LNCaP clone FGC (cell line): ENCODE results near the gene ATXN10.
"Not testable (repeated sequence)": the region's sequence is repeated elsewhere in the genome, so short reads cannot be mapped to it uniquely, and the experiment has no call there.

ENCODE experiments used
- DNase-seq: peaks from one replicate; pipeline ENCODE4 v3.0.0-alpha.2; 2011; ENCODE audit warnings: low read depth
- H3K4me3 ChIP-seq: 2 replicates; pipeline ENCODE4 v1.5.1; 2011; ENCODE audit warnings: mild to moderate bottlenecking, low read depth, low read length, control low read depth
- TF ChIP-seq, protein P1 (sequence below): IDR thresholded peaks from 2 replicates; pipeline ENCODE4 v1.5.1; 2012; ENCODE audit warnings: mild to moderate bottlenecking; ENCODE audit not compliant: control insufficient read depth, insufficient read depth; ENCODE audit errors: extremely low read depth

The ATXN10 gene

GRCh38 chr22:45707605-45708004 lies 36.0 kb downstream of the ATXN10 start:
- TF ChIP-seq, protein P1, sequence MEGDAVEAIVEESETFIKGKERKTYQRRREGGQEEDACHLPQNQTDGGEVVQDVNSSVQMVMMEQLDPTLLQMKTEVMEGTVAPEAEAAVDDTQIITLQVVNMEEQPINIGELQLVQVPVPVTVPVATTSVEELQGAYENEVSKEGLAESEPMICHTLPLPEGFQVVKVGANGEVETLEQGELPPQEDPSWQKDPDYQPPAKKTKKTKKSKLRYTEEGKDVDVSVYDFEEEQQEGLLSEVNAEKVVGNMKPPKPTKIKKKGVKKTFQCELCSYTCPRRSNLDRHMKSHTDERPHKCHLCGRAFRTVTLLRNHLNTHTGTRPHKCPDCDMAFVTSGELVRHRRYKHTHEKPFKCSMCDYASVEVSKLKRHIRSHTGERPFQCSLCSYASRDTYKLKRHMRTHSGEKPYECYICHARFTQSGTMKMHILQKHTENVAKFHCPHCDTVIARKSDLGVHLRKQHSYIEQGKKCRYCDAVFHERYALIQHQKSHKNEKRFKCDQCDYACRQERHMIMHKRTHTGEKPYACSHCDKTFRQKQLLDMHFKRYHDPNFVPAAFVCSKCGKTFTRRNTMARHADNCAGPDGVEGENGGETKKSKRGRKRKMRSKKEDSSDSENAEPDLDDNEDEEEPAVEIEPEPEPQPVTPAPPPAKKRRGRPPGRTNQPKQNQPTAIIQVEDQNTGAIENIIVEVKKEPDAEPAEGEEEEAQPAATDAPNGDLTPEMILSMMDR: no peak
- DNase-seq: no peak
- no peak overlapping the region for H3K4me3 ChIP-seq

DNA sequence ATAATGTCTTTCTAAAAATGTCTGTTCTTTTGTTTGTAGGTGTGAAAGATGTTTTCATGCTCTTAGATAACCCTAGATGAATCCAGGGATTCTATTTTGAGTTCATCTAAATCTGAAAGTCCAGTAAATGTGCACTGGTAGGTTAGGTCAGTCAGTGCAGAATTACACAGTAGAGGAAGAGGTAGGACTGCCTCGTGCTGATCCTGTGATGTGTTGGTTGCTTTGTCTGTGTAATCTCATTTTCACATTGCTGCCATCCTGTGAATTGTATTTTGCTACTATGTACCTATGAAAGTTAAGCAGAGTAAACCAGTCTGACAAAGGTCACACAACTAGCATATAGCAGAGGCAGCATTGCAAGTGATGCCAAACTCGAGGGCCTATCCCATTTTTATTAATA lies 36.5 kb downstream of the ATXN10 start:
- DNase-seq: no peak
- TF ChIP-seq, protein P1: no peak
- H3K4me3 ChIP-seq: no peak overlapping the region

GRCh38 chr22:45709060-45709739 lies 37.6 kb downstream of the ATXN10 start:
- no peak for DNase-seq
- TF ChIP-seq, protein P1: no peak
- H3K4me3 ChIP-seq: no peak overlapping the region

- DNase-seq: no peak
- H3K4me3 ChIP-seq: no peak overlapping the region
- TF ChIP-seq, protein P1: no peak
Measured at GRCh38 chr22:45709866-45710265, 38.2 kb downstream of the ATXN10 start.

DNA sequence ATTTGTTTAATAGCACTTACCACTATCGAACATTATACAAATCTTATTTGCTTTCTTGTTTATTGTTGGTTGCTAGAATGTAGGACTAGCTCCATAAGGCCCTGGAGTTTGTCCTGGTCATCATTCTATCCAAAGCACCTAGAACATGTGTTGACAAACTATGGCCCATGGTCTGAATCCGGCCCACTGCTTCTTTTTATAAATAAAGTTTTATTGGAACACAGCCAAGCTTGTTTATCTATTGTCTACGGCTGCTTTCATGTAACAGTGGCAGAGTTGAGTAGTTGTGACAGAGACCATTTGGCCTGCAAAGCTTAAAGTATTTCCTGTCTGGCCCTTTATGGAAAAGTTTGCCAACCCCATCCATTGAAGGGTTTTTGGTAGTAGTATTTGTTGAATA lies 38.8 kb downstream of the ATXN10 start:
- no peak overlapping the region for H3K4me3 ChIP-seq
- no peak for DNase-seq
- TF ChIP-seq, protein P1: no peak

DNA sequence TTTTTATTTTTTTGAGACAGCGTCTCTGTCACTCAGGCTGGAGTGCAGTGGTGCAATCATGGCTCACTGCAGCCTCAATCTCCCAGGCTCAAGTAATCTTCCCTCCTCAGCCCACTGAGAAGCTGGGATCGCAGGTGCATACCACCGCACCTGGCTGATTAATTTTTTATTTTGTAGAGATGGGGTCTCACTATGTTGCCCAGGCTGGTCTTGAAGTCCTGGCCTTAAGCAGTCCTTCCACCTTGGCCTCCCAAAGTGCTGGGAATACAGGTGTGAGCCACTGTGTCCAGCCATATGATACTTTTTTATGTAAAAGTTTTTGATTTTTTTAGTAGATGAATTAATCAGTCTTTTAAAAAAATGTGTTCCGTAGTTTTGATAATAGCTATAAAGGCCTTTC lies 42.8 kb downstream of the ATXN10 start:
- not testable (repeated sequence) for DNase-seq, H3K4me3 ChIP-seq

DNA sequence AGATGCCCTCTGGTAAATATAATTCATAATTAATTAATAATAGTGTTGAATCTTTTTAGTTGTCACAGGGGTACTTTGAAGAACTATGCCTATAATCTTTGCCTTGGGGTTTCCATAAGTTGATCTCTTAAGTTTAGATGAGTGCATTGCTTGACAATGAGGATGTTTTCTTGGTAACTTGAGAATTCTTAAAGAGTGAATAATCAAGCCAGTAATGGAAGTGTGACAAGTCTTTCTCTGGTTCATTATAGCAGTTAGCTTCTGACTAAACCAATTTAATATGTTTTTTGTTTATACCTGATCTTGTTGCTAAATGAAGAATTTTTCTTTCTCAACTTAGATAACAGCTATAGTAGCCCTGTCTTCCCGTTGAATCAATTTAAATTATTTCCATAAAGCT lies 46.2 kb downstream of the ATXN10 start:
- no peak for DNase-seq
- TF ChIP-seq, protein P1: no peak
- no peak overlapping the region for H3K4me3 ChIP-seq

DNA sequence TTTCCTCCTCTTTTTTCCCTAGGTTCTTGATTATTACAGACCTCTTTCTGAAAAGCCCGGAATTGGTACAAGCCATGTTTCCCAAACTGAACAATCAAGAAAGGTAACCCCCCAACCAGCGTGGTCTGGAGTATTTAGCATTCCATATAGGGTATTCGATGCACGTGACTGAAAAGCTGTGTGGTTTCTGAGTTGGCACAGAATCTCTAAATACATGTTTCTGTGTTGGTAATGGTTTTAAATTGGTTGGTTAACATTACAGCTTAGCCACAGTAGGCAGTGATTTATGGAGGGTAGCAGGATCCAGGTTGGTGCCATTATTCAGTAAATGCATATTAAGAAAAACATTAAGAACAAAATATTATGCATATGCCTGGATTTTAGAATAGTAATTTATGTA lies 46.8 kb downstream of the ATXN10 start:
- H3K4me3 ChIP-seq: no peak overlapping the region
- DNase-seq: no peak
- TF ChIP-seq, protein P1: no peak
